HUES48 (cell line): ENCODE results near the gene KRTAP3-3.

ENCODE experiments used
- H3K27ac ChIP-seq: one replicate; pipeline ENCODE4 v1.7.0; 2013; ENCODE audit warnings: low read depth, low read length, inconsistent platforms
- H3K27me3 ChIP-seq: 2 replicates; pipeline ENCODE4 v1.6.1; 2013; ENCODE audit warnings: mild to moderate bottlenecking, low read length; ENCODE audit not compliant: control insufficient read depth, insufficient read depth
- H3K36me3 ChIP-seq: 2 replicates; pipeline ENCODE4 v1.6.1; 2013; ENCODE audit warnings: low read length; ENCODE audit not compliant: control insufficient read depth, insufficient read depth
- H3K4me1 ChIP-seq: 2 replicates; pipeline ENCODE4 v1.6.1; 2013; ENCODE audit warnings: mild to moderate bottlenecking, low read length; ENCODE audit not compliant: control insufficient read depth, insufficient read depth
- H3K4me3 ChIP-seq: 2 replicates; pipeline ENCODE4 v1.5.1; 2013; ENCODE audit warnings: mild to moderate bottlenecking, low read depth, low read length
- H3K9ac ChIP-seq: 2 replicates; pipeline ENCODE4 v1.6.1; 2013; ENCODE audit warnings: mild to moderate bottlenecking, low read depth, low read length, moderate library complexity
- H3K9me3 ChIP-seq: 2 replicates; pipeline ENCODE4 v1.6.1; 2013; ENCODE audit warnings: low read length; ENCODE audit not compliant: control insufficient read depth, insufficient read depth

Gene KRTAP3-3

GRCh38 chr17:41018541-41018940 lies 24.6 kb upstream of the KRTAP3-3 start:
- Histone ChIP-seq H3K36me3 (no peaks in the 10 kb centered on the region), H3K27ac (no peak overlapping the region), H3K9ac (no peak overlapping the region), H3K27me3 (no peaks in the 10 kb centered on the region), H3K4me3 (no peak overlapping the region), H3K9me3 (no peaks in the 10 kb centered on the region; the same call in 1 of the 2 replicates), H3K4me1 (no peaks in the 10 kb centered on the region)

- Histone ChIP-seq H3K9ac (no peak overlapping the region), H3K4me3 (no peak overlapping the region), H3K27ac (no peak overlapping the region)
These were observed 22.7 kb upstream of the KRTAP3-3 start for GRCh38 chr17:41016578-41017215.

GRCh38 chr17:41015454-41015853 lies 21.5 kb upstream of the KRTAP3-3 start:
- no peaks in the 10 kb centered on the region for H3K27me3 ChIP-seq
- H3K36me3 ChIP-seq = no peaks in the 10 kb centered on the region
- H3K9me3 ChIP-seq = no peaks in the 10 kb centered on the region
- H3K27ac ChIP-seq = no peak overlapping the region
- H3K4me3 ChIP-seq = no peak overlapping the region
- H3K4me1 ChIP-seq = no peaks in the 10 kb centered on the region
- no peak overlapping the region for H3K9ac ChIP-seq

More at GRCh38 chr17:41016578-41017215, 22.7 kb upstream of the KRTAP3-3 start:
- Histone ChIP-seq H3K4me1 (no peaks in the 10 kb centered on the region), H3K27me3 (no peaks in the 10 kb centered on the region), H3K36me3 (no peaks in the 10 kb centered on the region), H3K9me3 (no peaks in the 10 kb centered on the region; the same call in 1 of the 2 replicates)

- H3K4me3 ChIP-seq = no peak overlapping the region
- no peaks in the 10 kb centered on the region for H3K27me3 ChIP-seq
- H3K36me3 ChIP-seq = no peaks in the 10 kb centered on the region
- peaks cover 14% of the 10 kb centered on the region for H3K4me1 ChIP-seq
- H3K9ac ChIP-seq = no peak overlapping the region
- no peaks in the 10 kb centered on the region for H3K9me3 ChIP-seq
- no peak overlapping the region for H3K27ac ChIP-seq
These were observed 19.6 kb upstream of the KRTAP3-3 start for GRCh38 chr17:41013606-41014005.

GRCh38 chr17:41013181-41013580 lies 19.2 kb upstream of the KRTAP3-3 start:
- peaks cover 16% of the 10 kb centered on the region for H3K4me1 ChIP-seq
- H3K9me3 ChIP-seq = no peaks in the 10 kb centered on the region
- H3K9ac ChIP-seq = no peak overlapping the region
- no peak overlapping the region for H3K4me3 ChIP-seq
- H3K27ac ChIP-seq = no peak overlapping the region
- no peaks in the 10 kb centered on the region for H3K36me3 ChIP-seq
- no peaks in the 10 kb centered on the region for H3K27me3 ChIP-seq

GRCh38 chr17:41012326-41013120 lies 18.6 kb upstream of the KRTAP3-3 start:
- H3K9ac ChIP-seq = no peak overlapping the region
- H3K4me3 ChIP-seq = no peak overlapping the region
- H3K9me3 ChIP-seq = no peaks in the 10 kb centered on the region
- no peaks in the 10 kb centered on the region for H3K27me3 ChIP-seq
- no peak overlapping the region for H3K27ac ChIP-seq
- H3K36me3 ChIP-seq = no peaks in the 10 kb centered on the region
- H3K4me1 ChIP-seq = peaks cover 16% of the 10 kb centered on the region

GRCh38 chr17:41010441-41010840 lies 16.5 kb upstream of the KRTAP3-3 start:
- H3K9me3 ChIP-seq = no peaks in the 10 kb centered on the region
- no peaks in the 10 kb centered on the region for H3K36me3 ChIP-seq
- H3K4me3 ChIP-seq = no peak overlapping the region
- no peaks in the 10 kb centered on the region for H3K27me3 ChIP-seq
- H3K27ac ChIP-seq = no peak overlapping the region
- H3K9ac ChIP-seq = no peak overlapping the region
- peaks cover 16% of the 10 kb centered on the region for H3K4me1 ChIP-seq

- no peak overlapping the region for H3K27ac ChIP-seq
These were observed 16.0 kb upstream of the KRTAP3-3 start for GRCh38 chr17:41009936-41010335.

GRCh38 chr17:41009301-41009760 lies 15.4 kb upstream of the KRTAP3-3 start:
- H3K27ac ChIP-seq = peak overlapping the region; percentile 16
- H3K27me3 ChIP-seq = no peaks in the 10 kb centered on the region
- H3K9ac ChIP-seq = no peak overlapping the region
- H3K4me3 ChIP-seq = no peak overlapping the region
- H3K36me3 ChIP-seq = no peaks in the 10 kb centered on the region
- peaks cover 16% of the 10 kb centered on the region for H3K4me1 ChIP-seq
- no peaks in the 10 kb centered on the region for H3K9me3 ChIP-seq

More at GRCh38 chr17:41009936-41010335, 16.0 kb upstream of the KRTAP3-3 start:
- Histone ChIP-seq H3K4me1 (peaks cover 16% of the 10 kb centered on the region), H3K9ac (no peak overlapping the region), H3K4me3 (no peak overlapping the region), H3K9me3 (no peaks in the 10 kb centered on the region), H3K36me3 (no peaks in the 10 kb centered on the region), H3K27me3 (no peaks in the 10 kb centered on the region)

GRCh38 chr17:41008811-41009210 lies 14.8 kb upstream of the KRTAP3-3 start, which contains the start of gene KRTAP3-1:
KRTAP3-1 (minus strand) TSS chr17:41009128; CDS start chr17:41009074, 54 bp downstream.
- Histone ChIP-seq H3K4me3 (no peak within 1 kb of the TSS), H3K4me1 (peaks cover 16% of the 10 kb centered on the region), H3K9me3 (no peaks in the 10 kb centered on the region), H3K27ac (peak within 1 kb of the TSS; percentile 16), H3K36me3 (no peaks in the 10 kb centered on the region), H3K27me3 (no peaks in the 10 kb centered on the region), H3K9ac (no peak within 1 kb of the TSS)

- Histone ChIP-seq H3K4me1 (peaks cover 14% of the 10 kb centered on the region), H3K4me3 (no peak overlapping the region), H3K9ac (no peak overlapping the region), H3K27me3 (no peaks in the 10 kb centered on the region), H3K27ac (no peak overlapping the region), H3K36me3 (no peaks in the 10 kb centered on the region), H3K9me3 (no peaks in the 10 kb centered on the region)
These were observed 10.4 kb upstream of the KRTAP3-3 start for GRCh38 chr17:41004397-41004796.
